ENCODE measurements around the gene ARL4A. TPM values are rescaled to one million over a fixed set of nuclear protein-coding genes. Genes with fewer than 3 reads are reported as not detected.

ARL4A gene, protein sequence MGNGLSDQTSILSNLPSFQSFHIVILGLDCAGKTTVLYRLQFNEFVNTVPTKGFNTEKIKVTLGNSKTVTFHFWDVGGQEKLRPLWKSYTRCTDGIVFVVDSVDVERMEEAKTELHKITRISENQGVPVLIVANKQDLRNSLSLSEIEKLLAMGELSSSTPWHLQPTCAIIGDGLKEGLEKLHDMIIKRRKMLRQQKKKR
- polyA plus RNA-seq (2012; ENCODE audit: insufficient read length, low read depth) = 4.3 TPM

- TF ChIP-seq POLR2AphosphoS5 (IDR thresholded peaks at IDR 0.05; ENCODE audit: low read depth, low read length) (peak; percentile 91), REST (IDR thresholded peaks at IDR 0.05; ENCODE audit: insufficient read depth in 1 of 2, low read depth in 2 of 2, low read length in 2 of 2) (peak; percentile 14 to 70; a peak in 3 of 4 replicates), SIN3A (IDR thresholded peaks at IDR 0.05; ENCODE audit: borderline replicate concordance, insufficient read depth, low read length) (no peak), TAF1 (IDR thresholded peaks at IDR 0.05; ENCODE audit: borderline replicate concordance, insufficient read depth, low read length) (peak; percentile 99), FOXP2 (optimal IDR thresholded peaks at IDR 0.05; ENCODE audit: borderline replicate concordance, extremely low read depth, extremely low read length, insufficient read depth) (no peak)
These were observed at the start of gene ARL4A for GRCh38 chr7:12686891-12687717. TSS of gene ARL4A (plus strand) at chr7:12687633. CDS start at chr7:12688255, 622 bp downstream.

- TF ChIP-seq FOXP2 (optimal IDR thresholded peaks at IDR 0.05; ENCODE audit: borderline replicate concordance, extremely low read depth, extremely low read length, insufficient read depth) = no peak
- TF ChIP-seq POLR2AphosphoS5 (IDR thresholded peaks at IDR 0.05; ENCODE audit: low read depth, low read length) = no peak
- no peak for TF ChIP-seq TAF1 (IDR thresholded peaks at IDR 0.05; ENCODE audit: borderline replicate concordance, insufficient read depth, low read length)
- TF ChIP-seq REST (IDR thresholded peaks at IDR 0.05; ENCODE audit: insufficient read depth in 1 of 2, low read depth in 2 of 2, low read length in 2 of 2) = no peak
- TF ChIP-seq SIN3A (IDR thresholded peaks at IDR 0.05; ENCODE audit: borderline replicate concordance, insufficient read depth, low read length) = no peak
These were observed 49.4 kb upstream of the ARL4A start for GRCh38 chr7:12637819-12638592.

DNA sequence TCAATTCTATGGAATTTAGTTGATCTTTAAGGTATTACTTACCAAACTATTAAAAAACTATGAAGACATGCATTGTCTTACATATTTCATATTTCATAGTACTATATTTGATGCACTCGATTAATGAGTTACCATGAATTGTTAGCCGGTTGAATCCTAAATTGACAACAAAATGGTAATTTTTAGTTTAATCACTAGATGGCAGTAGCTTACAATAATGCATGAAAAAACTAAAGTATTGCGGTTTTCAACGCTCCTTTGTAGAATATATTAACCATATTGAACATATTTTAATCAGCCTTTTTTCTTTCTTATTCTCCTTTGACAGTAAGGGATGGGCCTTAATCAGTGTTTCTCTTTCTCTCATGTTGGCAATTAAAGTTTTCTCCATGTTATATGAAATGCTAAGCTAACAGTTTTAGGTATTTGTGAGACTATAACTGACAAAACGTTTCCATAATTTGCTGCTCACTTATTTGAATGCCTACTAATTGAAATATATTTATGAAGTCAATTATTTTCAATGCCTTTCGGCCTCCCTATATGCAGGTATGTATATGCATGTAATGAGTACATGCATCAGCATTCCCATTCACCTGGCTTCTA lies 48.5 kb upstream of the ARL4A start:
- TF ChIP-seq POLR2AphosphoS5 (IDR thresholded peaks at IDR 0.05; ENCODE audit: low read depth, low read length) (no peak), TAF1 (IDR thresholded peaks at IDR 0.05; ENCODE audit: borderline replicate concordance, insufficient read depth, low read length) (no peak), REST (IDR thresholded peaks at IDR 0.05; ENCODE audit: insufficient read depth in 1 of 2, low read depth in 2 of 2, low read length in 2 of 2) (no peak), FOXP2 (optimal IDR thresholded peaks at IDR 0.05; ENCODE audit: borderline replicate concordance, extremely low read depth, extremely low read length, insufficient read depth) (no peak), SIN3A (IDR thresholded peaks at IDR 0.05; ENCODE audit: borderline replicate concordance, insufficient read depth, low read length) (no peak)

DNA sequence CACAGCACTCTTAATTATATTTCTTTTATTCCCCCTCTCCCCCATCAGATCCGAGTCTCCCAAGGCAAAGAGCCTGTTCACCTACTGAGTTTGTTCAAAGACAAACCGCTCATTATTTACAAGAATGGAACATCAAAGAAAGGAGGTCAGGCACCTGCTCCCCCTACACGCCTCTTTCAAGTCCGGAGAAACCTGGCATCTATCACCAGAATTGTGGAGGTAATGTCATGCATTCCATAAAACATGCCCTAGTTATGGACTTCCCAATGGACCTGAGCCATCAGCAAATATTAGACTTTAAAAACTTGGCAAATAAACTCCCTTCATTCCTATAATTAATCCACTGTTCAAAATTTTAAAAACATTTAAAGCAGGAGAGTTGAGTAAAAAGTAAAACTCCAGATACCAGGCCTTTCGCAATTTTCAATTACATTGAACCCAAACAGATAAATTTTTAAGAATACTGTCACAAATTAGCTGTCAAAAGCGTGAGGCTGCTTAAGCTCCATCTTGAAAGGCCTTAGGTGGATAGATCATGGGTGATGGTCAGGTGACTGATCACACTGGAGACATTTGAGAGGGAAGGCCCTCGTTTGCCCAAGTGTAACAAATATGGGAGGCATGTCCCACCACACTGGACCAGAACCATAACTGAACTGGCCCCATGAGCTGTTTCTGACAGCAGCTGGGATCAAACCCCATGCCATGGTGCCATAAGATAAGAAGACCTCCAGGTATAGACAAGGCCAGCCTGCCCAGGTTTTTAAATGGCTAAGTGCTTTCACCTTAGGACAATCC lies 46.9 kb upstream of the ARL4A start:
- TF ChIP-seq SIN3A (IDR thresholded peaks at IDR 0.05; ENCODE audit: borderline replicate concordance, insufficient read depth, low read length) (no peak), REST (IDR thresholded peaks at IDR 0.05; ENCODE audit: insufficient read depth in 1 of 2, low read depth in 2 of 2, low read length in 2 of 2) (no peak), FOXP2 (optimal IDR thresholded peaks at IDR 0.05; ENCODE audit: borderline replicate concordance, extremely low read depth, extremely low read length, insufficient read depth) (no peak), TAF1 (IDR thresholded peaks at IDR 0.05; ENCODE audit: borderline replicate concordance, insufficient read depth, low read length) (no peak), POLR2AphosphoS5 (IDR thresholded peaks at IDR 0.05; ENCODE audit: low read depth, low read length) (no peak)
